ENCODE measurements around the gene LEF1.
"Not testable (repeated sequence)": the region's sequence is repeated elsewhere in the genome, so short reads cannot be mapped to it uniquely, and the experiment has no call there.

The LEF1 gene

GRCh38 chr4:108056418-108056817, 112.3 kb downstream of the LEF1 start:
- no peak for DNase-seq (ENCODE audit: low read depth)
- TF ChIP-seq CTCF (conservative IDR thresholded peaks at IDR 0.05; ENCODE audit: control insufficient read depth, insufficient read depth, low read depth, low read length) = no peak
- no peak overlapping the region for H3K4me3 ChIP-seq (ENCODE audit: control insufficient read depth, low read depth, low read length)

- no peak for TF ChIP-seq CTCF (conservative IDR thresholded peaks at IDR 0.05; ENCODE audit: control insufficient read depth, insufficient read depth, low read depth, low read length)
These were observed 112.9 kb downstream of the LEF1 start for GRCh38 chr4:108055787-108056186.

GRCh38 chr4:108054025-108054638, 114.6 kb downstream of the LEF1 start:
- DNase-seq (ENCODE audit: low read depth) = no peak
- H3K4me3 ChIP-seq (ENCODE audit: control insufficient read depth, low read depth, low read length) = no peak overlapping the region
- TF ChIP-seq CTCF (conservative IDR thresholded peaks at IDR 0.05; ENCODE audit: control insufficient read depth, insufficient read depth, low read depth, low read length) = no peak

More at GRCh38 chr4:108055787-108056186, 112.9 kb downstream of the LEF1 start:
- DNase-seq (ENCODE audit: low read depth) = no peak
- H3K4me3 ChIP-seq (ENCODE audit: control insufficient read depth, low read depth, low read length) = no peak overlapping the region

- no peak overlapping the region for H3K4me3 ChIP-seq (ENCODE audit: control insufficient read depth, low read depth, low read length)
- no peak for TF ChIP-seq CTCF (conservative IDR thresholded peaks at IDR 0.05; ENCODE audit: control insufficient read depth, insufficient read depth, low read depth, low read length)
- DNase-seq (ENCODE audit: low read depth) = no peak
These were observed 115.5 kb downstream of the LEF1 start for GRCh38 chr4:108053251-108053711.

- no peak overlapping the region for H3K4me3 ChIP-seq (ENCODE audit: control insufficient read depth, low read depth, low read length)
- TF ChIP-seq CTCF (conservative IDR thresholded peaks at IDR 0.05; ENCODE audit: control insufficient read depth, insufficient read depth, low read depth, low read length) = no peak
- DNase-seq (ENCODE audit: low read depth) = no peak
These were observed 116.1 kb downstream of the LEF1 start for GRCh38 chr4:108052558-108053120.

GRCh38 chr4:108051343-108051742, 117.4 kb downstream of the LEF1 start:
- no peak for DNase-seq (ENCODE audit: low read depth)
- no peak overlapping the region for H3K4me3 ChIP-seq (ENCODE audit: control insufficient read depth, low read depth, low read length)
- no peak for TF ChIP-seq CTCF (conservative IDR thresholded peaks at IDR 0.05; ENCODE audit: control insufficient read depth, insufficient read depth, low read depth, low read length)

GRCh38 chr4:108050166-108051111, 118.3 kb downstream of the LEF1 start:
- H3K4me3 ChIP-seq (ENCODE audit: control insufficient read depth, low read depth, low read length); DNase-seq (ENCODE audit: low read depth): not testable (repeated sequence)
